Measurements from ENCODE around the gene SERPINE3.

DNA sequence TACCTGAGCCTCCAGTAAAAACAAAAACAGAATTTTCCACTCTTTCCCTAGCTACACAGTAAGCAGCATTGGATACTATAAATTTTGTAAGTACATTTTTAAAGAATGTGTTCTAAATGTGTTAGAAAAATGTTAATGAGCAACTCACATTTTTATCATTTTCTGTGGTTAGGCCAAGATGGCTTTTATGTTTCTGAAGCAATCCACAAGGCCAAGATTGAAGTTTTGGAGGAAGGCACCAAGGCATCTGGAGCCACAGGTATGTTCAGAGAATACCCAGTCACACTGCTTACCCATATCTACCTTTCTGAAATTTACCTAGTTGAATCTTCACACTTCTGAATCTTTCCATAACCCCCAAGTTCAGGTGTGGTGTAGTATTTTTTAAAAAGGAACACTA is 21.6 kb downstream of the SERPINE3 start:
- TF ChIP-seq CTCF (IDR thresholded peaks at IDR 0.05) (no peak), POLR2A (IDR thresholded peaks at IDR 0.05) (no peak), EP300 (IDR thresholded peaks at IDR 0.05) (no peak)
